H1 (cell line): ENCODE measurements around the gene LAIR1. TPM values are rescaled to one million over a fixed set of nuclear protein-coding genes. Genes with fewer than 3 reads are reported as not detected.

Experiments
- polyA plus RNA-seq, 7 experiments: library from polyadenylated mRNA; depleted of rRNA in 3 of 7; stranded (reverse) in 5 of 7; unstranded in 2 of 7; fragments of >200 nt in 5 of 7; fragments of 200-250 nt in 2 of 7; gene quantifications; 1 replicate in 5 of 7; 2 replicates in 1 of 7; 4 replicates in 1 of 7; pipeline versions ENCODE4 v1.2.1 to v1.2.3, GENCODE V29; 2011 to 2013; ENCODE audit warnings: missing spikeins in 2 of 7, mixed read lengths in 2 of 7
- total RNA-seq: library from RNA; stranded (reverse); fragmentation: NEBNext Ultra II Directional; extraction: Animal tissue kit (Norgen Biotek cat#: 25700); gene quantifications from 2 replicates; pipeline ENCODE4 v1.2.1, GENCODE V29; 2021

LAIR1 gene
- total and polyA plus RNA-seq, 2 of the 8 experiments (the other 6 are each of a cell fraction or from before 2014, with no cell fraction given) = 0.18 TPM; not detected in 1

Other genes starting within 250 kb of the LAIR1 start
- 17.7 TPM in 2 replicates for gene TFPT, start 249.3 kb downstream of the LAIR1 start, total RNA-seq
- gene TFPT, start 249.3 kb downstream of the LAIR1 start, polyA plus RNA-seq (2011; rRNA removed) = 10.4 and 17.3 TPM in 2 replicates
- gene PRPF31, start 249.2 kb downstream of the LAIR1 start, total RNA-seq = 89.5 and 97.4 TPM in 2 replicates
- 51.1 and 67.1 TPM in 2 replicates for gene PRPF31, start 249.2 kb downstream of the LAIR1 start, polyA plus RNA-seq (2011; rRNA removed)
- 82.9 and 86.4 TPM in 2 replicates for gene CNOT3, start 227.2 kb downstream of the LAIR1 start, total RNA-seq
- 21.2 and 44.0 TPM in 2 replicates for gene CNOT3, start 227.2 kb downstream of the LAIR1 start, polyA plus RNA-seq (2011; rRNA removed)
- gene LENG1, start 205.2 kb downstream of the LAIR1 start, total RNA-seq = 4.4 and 4.6 TPM in 2 replicates
- 1.2 and 1.5 TPM in 2 replicates for gene LENG1, start 205.2 kb downstream of the LAIR1 start, polyA plus RNA-seq (2011; rRNA removed)
- 5.5 and 6.8 TPM in 2 replicates for gene TMC4, start 191.8 kb downstream of the LAIR1 start, total RNA-seq
- gene TMC4, start 191.8 kb downstream of the LAIR1 start, polyA plus RNA-seq (2011; rRNA removed) = 6.3 and 12.8 TPM in 2 replicates
- 90.9 and 103 TPM in 2 replicates for gene MBOAT7, start 175.4 kb downstream of the LAIR1 start, total RNA-seq
- gene MBOAT7, start 175.4 kb downstream of the LAIR1 start, polyA plus RNA-seq (2011; rRNA removed) = 85.5 and 147 TPM in 2 replicates
- gene TSEN34, start 173.6 kb downstream of the LAIR1 start, total RNA-seq = 22.5 and 24.2 TPM in 2 replicates
- 52.3 and 55.4 TPM in 2 replicates for gene TSEN34, start 173.6 kb downstream of the LAIR1 start, polyA plus RNA-seq (2011; rRNA removed)
- gene RPS9, start 164.1 kb downstream of the LAIR1 start, total RNA-seq = 1,609 and 1,661 TPM in 2 replicates
- gene RPS9, start 164.1 kb downstream of the LAIR1 start, polyA plus RNA-seq (2011; rRNA removed) = 4,172 and 4,900 TPM in 2 replicates
- not detected in 2 replicates for gene LILRB3, start 141.9 kb downstream of the LAIR1 start, total RNA-seq
- not detected in 2 replicates for gene LILRB3, start 141.9 kb downstream of the LAIR1 start, polyA plus RNA-seq (2011; rRNA removed)
- not detected in 2 replicates for gene LILRA6, start 122.1 kb downstream of the LAIR1 start, total RNA-seq
- gene LILRA6, start 122.1 kb downstream of the LAIR1 start, polyA plus RNA-seq (2011; rRNA removed) = not detected in 2 replicates
- not detected in 2 replicates for gene LILRB5, start 107.7 kb downstream of the LAIR1 start, total RNA-seq
- gene LILRB5, start 107.7 kb downstream of the LAIR1 start, polyA plus RNA-seq (2011; rRNA removed) = 0.05 and 0.06 TPM in 2 replicates
- not detected in 2 replicates for gene LILRB2, start 83.8 kb downstream of the LAIR1 start, total RNA-seq
- not detected in 2 replicates for gene LILRB2, start 83.8 kb downstream of the LAIR1 start, polyA plus RNA-seq (2011; rRNA removed)
- not detected in 2 replicates for gene LILRA5, start 51.8 kb downstream of the LAIR1 start, total RNA-seq
- gene LILRA5, start 51.8 kb downstream of the LAIR1 start, polyA plus RNA-seq (2011; rRNA removed) = not detected in 2 replicates
- not detected in 2 replicates for gene LILRA4, start 25.8 kb downstream of the LAIR1 start, total RNA-seq
- not detected in 2 replicates for gene LILRA4, start 25.8 kb downstream of the LAIR1 start, polyA plus RNA-seq (2011; rRNA removed)
- 24.3 and 26.7 TPM in 2 replicates for gene TTYH1, start 50.5 kb upstream of the LAIR1 start, total RNA-seq
- 46.5 and 92.1 TPM in 2 replicates for gene TTYH1, start 50.5 kb upstream of the LAIR1 start, polyA plus RNA-seq (2011; rRNA removed)
- gene LENG8, start 84.3 kb upstream of the LAIR1 start, total RNA-seq = 108 TPM in 2 replicates
- gene LENG8, start 84.3 kb upstream of the LAIR1 start, polyA plus RNA-seq (2011; rRNA removed) = 62.2 and 113 TPM in 2 replicates
- 3.9 and 4.0 TPM in 2 replicates for gene LENG9, start 98.8 kb upstream of the LAIR1 start, total RNA-seq
- 1.6 and 2.6 TPM in 2 replicates for gene LENG9, start 98.8 kb upstream of the LAIR1 start, polyA plus RNA-seq (2011; rRNA removed)
- gene CDC42EP5, start 108.4 kb upstream of the LAIR1 start, total RNA-seq = 2.1 and 4.8 TPM in 2 replicates
- 1.8 and 4.2 TPM in 2 replicates for gene CDC42EP5, start 108.4 kb upstream of the LAIR1 start, polyA plus RNA-seq (2011; rRNA removed)
- gene LAIR2, start 137.9 kb upstream of the LAIR1 start, total RNA-seq = not detected in 2 replicates
- gene LAIR2, start 137.9 kb upstream of the LAIR1 start, polyA plus RNA-seq (2011; rRNA removed) = not detected in 2 replicates
- not detected in 2 replicates for gene LILRA2, start 208.9 kb upstream of the LAIR1 start, total RNA-seq
- not detected in 2 replicates for gene LILRA2, start 208.9 kb upstream of the LAIR1 start, polyA plus RNA-seq (2011; rRNA removed)
- gene LILRA1, start 228.7 kb upstream of the LAIR1 start, total RNA-seq = not detected in 2 replicates
- not detected in 2 replicates for gene LILRA1, start 228.7 kb upstream of the LAIR1 start, polyA plus RNA-seq (2011; rRNA removed)